ENCODE measurements around the gene ZC3H14. TPM values are rescaled to one million over a fixed set of nuclear protein-coding genes. Genes with fewer than 3 reads are reported as not detected.

The ZC3H14 gene
- total and polyA plus RNA-seq, 2 donors (not counting 1 experiment from before 2014, with no cell fraction given), result 31.1 to 47.0 TPM

DNA sequence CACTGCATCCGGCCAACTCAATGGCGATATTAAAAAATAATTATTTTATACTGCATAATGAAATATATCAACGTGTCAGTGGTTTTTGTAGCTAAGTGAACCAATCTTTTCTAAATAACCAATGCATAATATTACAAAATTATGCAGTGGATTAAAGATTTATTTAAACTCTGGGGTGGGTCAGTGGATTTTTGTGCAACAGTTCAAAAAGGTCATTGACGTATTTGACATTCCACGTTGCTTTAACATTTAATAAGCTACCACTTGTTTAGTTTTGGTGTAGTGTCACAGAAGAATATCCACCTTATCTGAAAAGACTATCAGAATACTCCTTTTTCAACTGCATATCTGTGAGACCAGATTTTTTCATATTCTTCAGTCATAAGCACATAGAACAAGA is 2.6 kb downstream of the ZC3H14 start:
- no peaks in the 10 kb centered on the region for H3K9me3 Mint-ChIP-seq (ENCODE audit: insufficient read depth)
- Histone ChIP-seq H3K27ac (ENCODE audit: low read length in 2 of 2) (no peak overlapping the region), H3K9me3 (ENCODE audit: control extremely low read depth in 1 of 3, control insufficient read depth in 2 of 3, insufficient read depth in 1 of 3, low read length in 2 of 3) (peaks cover 5 to 8% (median 6%) of the 10 kb centered on the region in 3 donors), H3K36me3 (replicated peaks in 1 of 2; ENCODE audit: control extremely low read depth in 1 of 2, control insufficient read depth in 1 of 2, extremely low read depth in 1 of 2, insufficient read depth in 2 of 2, low read length in 1 of 2) (peaks cover 13 to 27% of the 10 kb centered on the region in 2 experiments), H3K27me3 (replicated peaks in 1 of 4; ENCODE audit: control extremely low read depth in 1 of 4, control insufficient read depth in 3 of 4, insufficient read depth in 4 of 4, low read length in 3 of 4) (peaks cover 0 to 9% (median 2%) of the 10 kb centered on the region in 4 experiments), H2AFZ (ENCODE audit: insufficient read depth, low read depth, low read length, poor library complexity, severe bottlenecking) (no peak overlapping the region), H3K4me1 (ENCODE audit: control insufficient read depth in 2 of 2, insufficient read depth in 2 of 2, low read length in 2 of 2) (peaks cover 12 to 14% of the 10 kb centered on the region in 2 donors), H3K4me2 (replicated peaks; ENCODE audit: low read depth, low read length, poor library complexity, severe bottlenecking) (no peak overlapping the region), H3K9ac (ENCODE audit: low read length) (no peak overlapping the region), H3K79me2 (ENCODE audit: control insufficient read depth, insufficient read depth, low read length) (peaks cover 15% of the 10 kb centered on the region), H4K20me1 (ENCODE audit: control insufficient read depth, insufficient read depth, low read length, poor library complexity, severe bottlenecking) (no peaks in the 10 kb centered on the region), H3K4me3 (ENCODE audit: control extremely low read depth in 1 of 5, extremely low read depth in 1 of 5, insufficient read depth in 1 of 5, low read depth in 2 of 5, low read length in 4 of 5) (no peak overlapping the region)
- ATAC-seq (ENCODE audit: low read depth) (no peak), DNase-seq (no peak)
- H3K27ac Mint-ChIP-seq, result no peak overlapping the region
- CTCF ChIA-PET, result interaction anchor here (0.7 kb wide), 1 partner anchor 376 kb away, joined by 3 read pairs; no protein-coding TSS in a partner anchor
- no peak overlapping the region for H3K4me3 Mint-ChIP-seq
- H3K4me1 Mint-ChIP-seq, result peaks cover 20% of the 10 kb centered on the region
- H3K27me3 Mint-ChIP-seq, result peaks cover 6% of the 10 kb centered on the region
- WGBS (ENCODE audit: insufficient coverage), result no CpG with 5 or more reads among the region's 5 CpGs
- POLR2A ChIA-PET, result no interaction called here
- intact Hi-C loops (cut with micrococcal nuclease), result loop anchor here (10.0 kb wide), 1 partner anchor 181 kb away; the partner anchor contains the start of gene SPATA7
- no peak for TF ChIP-seq EZH2 (IDR thresholded peaks at IDR 0.05; ENCODE audit: borderline replicate concordance, insufficient read depth, low read depth, low read length, poor library complexity, severe bottlenecking)
- TF ChIP-seq, protein P1, sequence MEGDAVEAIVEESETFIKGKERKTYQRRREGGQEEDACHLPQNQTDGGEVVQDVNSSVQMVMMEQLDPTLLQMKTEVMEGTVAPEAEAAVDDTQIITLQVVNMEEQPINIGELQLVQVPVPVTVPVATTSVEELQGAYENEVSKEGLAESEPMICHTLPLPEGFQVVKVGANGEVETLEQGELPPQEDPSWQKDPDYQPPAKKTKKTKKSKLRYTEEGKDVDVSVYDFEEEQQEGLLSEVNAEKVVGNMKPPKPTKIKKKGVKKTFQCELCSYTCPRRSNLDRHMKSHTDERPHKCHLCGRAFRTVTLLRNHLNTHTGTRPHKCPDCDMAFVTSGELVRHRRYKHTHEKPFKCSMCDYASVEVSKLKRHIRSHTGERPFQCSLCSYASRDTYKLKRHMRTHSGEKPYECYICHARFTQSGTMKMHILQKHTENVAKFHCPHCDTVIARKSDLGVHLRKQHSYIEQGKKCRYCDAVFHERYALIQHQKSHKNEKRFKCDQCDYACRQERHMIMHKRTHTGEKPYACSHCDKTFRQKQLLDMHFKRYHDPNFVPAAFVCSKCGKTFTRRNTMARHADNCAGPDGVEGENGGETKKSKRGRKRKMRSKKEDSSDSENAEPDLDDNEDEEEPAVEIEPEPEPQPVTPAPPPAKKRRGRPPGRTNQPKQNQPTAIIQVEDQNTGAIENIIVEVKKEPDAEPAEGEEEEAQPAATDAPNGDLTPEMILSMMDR (IDR thresholded peaks at IDR 0.05), result no peak

DNA sequence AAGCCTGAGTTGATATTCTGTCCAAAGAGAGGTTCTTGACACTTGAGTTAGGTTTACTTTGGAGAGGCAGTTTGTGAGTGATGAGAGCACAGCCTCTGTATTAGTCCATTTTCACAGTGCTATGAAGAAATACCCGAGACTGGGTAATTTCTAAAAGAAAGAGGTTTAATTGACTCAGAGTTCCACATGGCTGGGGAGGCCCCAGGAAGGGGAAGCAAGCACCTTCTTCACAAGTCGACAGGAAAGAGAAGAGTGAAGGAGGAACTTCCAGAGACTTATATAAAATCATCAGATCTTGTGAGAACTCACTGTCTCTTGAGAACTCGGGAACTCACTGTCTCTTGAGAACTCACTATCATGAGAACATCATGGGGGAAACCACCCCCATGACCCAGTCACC is 5.4 kb downstream of the ZC3H14 start:
- H3K4me1 ChIP-seq (ENCODE audit: control insufficient read depth in 2 of 2, insufficient read depth in 2 of 2, low read length in 2 of 2), result peaks cover 6 to 9% of the 10 kb centered on the region in 2 donors
- no peaks in the 10 kb centered on the region for H3K27me3 ChIP-seq (replicated peaks in 1 of 4; ENCODE audit: control extremely low read depth in 1 of 4, control insufficient read depth in 3 of 4, insufficient read depth in 4 of 4, low read length in 3 of 4)
- peaks cover 13 to 41% of the 10 kb centered on the region in 2 experiments for H3K36me3 ChIP-seq (replicated peaks in 1 of 2; ENCODE audit: control extremely low read depth in 1 of 2, control insufficient read depth in 1 of 2, extremely low read depth in 1 of 2, insufficient read depth in 2 of 2, low read length in 1 of 2)
- Mint-ChIP-seq H3K4me3 (no peak overlapping the region), H3K27ac (no peak overlapping the region), H3K4me1 (peaks cover 9% of the 10 kb centered on the region), H3K27me3 (no peaks in the 10 kb centered on the region), H3K9me3 (ENCODE audit: insufficient read depth) (no peaks in the 10 kb centered on the region)
- 89% methylated on average over 1 of the region's 3 CpGs for WGBS (ENCODE audit: insufficient coverage)
- ATAC-seq (ENCODE audit: low read depth) (no peak), DNase-seq (no peak)
- H3K9ac ChIP-seq (ENCODE audit: low read length), result no peak overlapping the region
- H2AFZ ChIP-seq (ENCODE audit: insufficient read depth, low read depth, low read length, poor library complexity, severe bottlenecking), result no peak overlapping the region
- H3K79me2 ChIP-seq (ENCODE audit: control insufficient read depth, insufficient read depth, low read length), result peaks cover 15% of the 10 kb centered on the region
- ChIA-PET CTCF (no interaction called here), POLR2A (no interaction called here)
- H3K27ac ChIP-seq (ENCODE audit: low read length in 2 of 2), result no peak overlapping the region
- H3K9me3 ChIP-seq (ENCODE audit: control extremely low read depth in 1 of 3, control insufficient read depth in 2 of 3, insufficient read depth in 1 of 3, low read length in 2 of 3), result peaks cover 3 to 8% (median 6%) of the 10 kb centered on the region in 3 donors
- no peak overlapping the region for H3K4me3 ChIP-seq (ENCODE audit: control extremely low read depth in 1 of 5, extremely low read depth in 1 of 5, insufficient read depth in 1 of 5, low read depth in 2 of 5, low read length in 4 of 5)
- no peak for TF ChIP-seq EZH2 (IDR thresholded peaks at IDR 0.05; ENCODE audit: borderline replicate concordance, insufficient read depth, low read depth, low read length, poor library complexity, severe bottlenecking)
- TF ChIP-seq, protein P1 (IDR thresholded peaks at IDR 0.05), result no peak
- H4K20me1 ChIP-seq (ENCODE audit: control insufficient read depth, insufficient read depth, low read length, poor library complexity, severe bottlenecking), result no peaks in the 10 kb centered on the region
- intact Hi-C loops (cut with micrococcal nuclease), result loop anchor here (10.0 kb wide), 1 partner anchor 183 kb away; the partner anchor contains the start of gene SPATA7
- no peak overlapping the region for H3K4me2 ChIP-seq (replicated peaks; ENCODE audit: low read depth, low read length, poor library complexity, severe bottlenecking)
